Measurements from ENCODE around the gene SMARCD3.

GRCh38 chr7:151194188-151194587, 54.3 kb downstream of the SMARCD3 start:
- TF ChIP-seq CTCF (conservative IDR thresholded peaks at IDR 0.05) (no peak), EZH2 (IDR thresholded peaks at IDR 0.05; ENCODE audit: low read depth) (no peak)
